ENCODE data around the gene AK5.

AK5 gene

DNA sequence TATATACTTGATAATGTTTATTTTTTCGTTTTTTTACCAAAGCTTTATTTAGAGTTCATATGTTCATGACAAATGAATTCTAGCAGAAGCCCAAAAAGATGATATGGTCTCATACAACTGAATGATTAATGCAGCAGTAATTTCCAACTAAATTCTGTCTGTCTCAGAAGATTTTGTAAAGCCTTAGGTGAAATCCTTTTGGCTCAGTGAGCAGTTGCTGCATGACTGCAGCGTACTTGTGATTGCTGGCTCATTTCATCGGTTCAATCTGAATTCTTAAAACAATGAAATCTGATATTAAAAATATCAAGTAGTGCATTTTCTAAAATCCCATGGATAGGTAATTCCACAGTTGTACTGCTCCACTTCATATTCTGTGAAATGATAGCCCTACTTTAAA is 73.2 kb downstream of the AK5 start:
- DNase-seq: no peak

DNA sequence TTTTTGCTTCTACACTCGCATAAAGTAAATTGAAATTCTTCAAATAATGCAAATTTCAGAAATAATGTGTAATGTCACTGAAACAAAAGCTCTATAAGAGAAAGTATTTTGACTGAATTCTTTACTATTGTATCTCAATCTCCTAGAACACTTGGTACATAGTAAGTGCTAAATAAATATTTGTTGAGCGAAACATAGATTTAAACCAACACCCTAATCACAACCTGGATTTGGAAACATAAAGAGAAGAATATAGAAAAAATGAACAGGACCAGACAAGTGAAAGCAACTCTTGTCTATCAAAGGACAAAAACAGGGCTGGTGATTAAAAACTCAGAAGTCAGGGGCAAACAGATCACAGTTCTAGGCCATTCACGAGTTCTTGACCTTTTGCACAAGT is 74.3 kb downstream of the AK5 start:
- DNase-seq: no peak

DNA sequence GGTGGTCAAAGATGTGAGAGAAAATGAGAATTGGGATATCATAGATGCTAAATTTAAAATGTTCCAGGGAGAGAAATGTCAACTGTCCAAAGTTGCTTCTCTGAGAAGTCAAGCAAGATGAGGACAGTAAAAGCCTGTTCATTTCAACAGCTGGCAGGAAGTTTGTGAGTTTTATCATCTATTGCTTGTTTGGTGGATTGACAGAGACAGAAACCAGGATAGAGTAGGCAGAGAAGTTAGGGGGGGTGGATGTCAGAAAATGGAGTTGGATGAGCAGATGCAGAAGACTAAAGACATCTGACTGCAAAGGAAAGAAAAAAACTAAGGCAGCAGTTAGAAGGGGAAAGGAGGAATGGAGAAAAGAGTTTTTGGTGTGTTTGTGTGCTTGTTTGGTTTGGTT is 78.4 kb downstream of the AK5 start:
- no peak for DNase-seq

DNA sequence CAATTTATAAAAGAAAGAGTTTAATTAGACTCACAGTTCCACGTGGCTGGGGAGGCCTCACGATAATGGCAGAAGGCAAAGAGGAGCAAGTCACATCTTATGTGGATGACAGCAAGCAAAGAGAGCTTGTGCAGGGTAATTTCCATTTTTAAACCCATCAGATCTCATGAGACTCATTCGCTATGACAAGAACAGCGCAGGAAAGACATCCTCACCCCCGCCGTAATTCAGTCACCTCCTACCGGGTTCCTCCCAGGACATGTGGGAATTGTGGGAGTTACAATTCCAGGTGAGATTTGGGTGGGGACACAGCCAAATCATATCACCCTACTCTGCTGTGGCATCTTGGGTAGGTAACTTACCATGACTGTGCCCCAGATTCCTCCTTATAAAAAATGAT is 79.8 kb downstream of the AK5 start:
- no peak for DNase-seq

DNA sequence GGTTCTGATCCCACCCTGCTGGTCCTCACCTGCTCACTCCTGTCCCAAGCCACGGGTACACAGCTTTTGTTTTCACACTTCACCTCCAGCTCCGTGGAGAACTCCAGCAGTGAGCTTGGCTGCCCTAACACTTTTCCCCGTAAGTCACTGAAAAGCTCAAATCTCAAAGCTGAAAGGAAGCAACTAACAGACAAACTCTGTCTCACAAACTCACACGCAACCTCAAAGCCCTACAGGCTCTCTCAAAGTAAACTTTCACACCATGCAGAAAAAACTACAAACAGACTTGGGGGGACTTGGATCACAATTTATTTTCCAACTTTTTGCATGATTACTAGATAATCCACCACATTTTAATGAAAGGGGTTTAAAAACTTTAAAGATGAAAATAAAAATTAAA is 88.3 kb downstream of the AK5 start:
- no peak for DNase-seq

DNA sequence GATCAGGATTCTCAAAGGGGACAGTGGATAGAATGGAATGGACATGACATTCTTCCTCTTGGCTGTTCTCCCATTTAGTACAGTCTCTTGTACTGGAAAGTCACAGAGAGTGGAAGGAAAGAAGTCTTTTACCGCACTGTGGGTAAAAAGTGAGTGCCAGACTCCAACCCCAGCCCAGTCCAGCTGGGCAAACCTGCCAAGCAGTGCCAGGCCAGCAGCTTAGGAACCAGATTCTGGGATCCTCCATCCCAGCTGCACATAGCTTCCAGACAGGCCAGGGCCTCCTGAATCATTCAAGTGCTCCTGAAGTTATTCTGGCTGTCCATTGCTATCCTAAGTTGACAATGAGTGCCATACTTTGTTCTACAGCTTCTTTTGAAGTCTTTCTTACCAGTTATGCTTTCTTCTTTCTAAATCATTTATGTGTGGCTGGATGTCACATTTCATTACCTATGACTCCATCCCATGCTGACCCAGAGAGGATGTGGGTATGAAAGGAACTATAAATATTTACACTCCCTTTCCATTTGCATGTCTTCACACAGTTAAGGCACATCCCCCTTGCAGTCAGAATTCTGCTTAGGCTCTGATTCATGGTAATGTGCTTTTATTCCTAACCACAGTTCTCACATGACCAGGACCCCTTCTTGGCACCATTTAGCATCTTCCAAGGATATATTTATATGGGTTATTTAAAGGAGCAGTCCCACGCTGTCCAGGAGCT is 88.9 kb downstream of the AK5 start:
- no peak for DNase-seq

DNA sequence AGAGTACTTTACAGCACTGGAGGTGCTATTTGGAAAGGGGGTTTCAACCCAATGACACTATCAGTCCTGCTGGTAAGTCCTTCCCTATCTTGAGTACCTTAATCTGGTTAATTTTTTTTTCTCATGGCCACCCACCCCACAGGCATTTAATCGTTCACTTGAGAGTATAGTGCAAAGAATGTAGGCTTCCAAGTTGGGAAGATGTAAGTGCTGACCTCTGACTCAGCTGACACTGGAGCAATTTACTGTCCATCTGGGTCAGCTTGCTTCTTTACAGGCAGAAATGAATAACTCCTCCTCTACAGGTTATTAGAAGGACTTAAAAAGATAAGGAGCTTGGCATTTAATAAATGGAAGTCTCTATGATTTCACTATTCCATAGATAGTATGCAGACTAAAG is 89.6 kb downstream of the AK5 start:
- DNase-seq: no peak

DNA sequence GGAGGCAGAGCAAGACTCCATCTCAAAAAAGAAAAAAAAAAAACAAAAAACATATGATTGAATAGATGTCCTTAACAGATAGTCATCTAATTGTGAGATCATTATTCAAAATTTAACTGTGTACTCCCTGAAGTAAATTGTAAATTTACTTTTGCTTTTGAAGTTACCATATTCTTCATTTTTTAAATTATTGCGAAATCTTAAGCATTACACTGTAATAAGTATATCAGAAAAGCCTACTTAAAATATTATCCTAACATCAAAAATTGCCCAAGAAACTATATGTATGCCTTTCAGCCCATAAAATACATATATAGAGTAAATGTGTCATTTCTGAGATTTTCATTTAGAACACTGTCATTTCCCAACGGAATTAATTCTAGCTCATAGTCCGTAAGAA is 91.9 kb downstream of the AK5 start:
- no peak for DNase-seq

DNA sequence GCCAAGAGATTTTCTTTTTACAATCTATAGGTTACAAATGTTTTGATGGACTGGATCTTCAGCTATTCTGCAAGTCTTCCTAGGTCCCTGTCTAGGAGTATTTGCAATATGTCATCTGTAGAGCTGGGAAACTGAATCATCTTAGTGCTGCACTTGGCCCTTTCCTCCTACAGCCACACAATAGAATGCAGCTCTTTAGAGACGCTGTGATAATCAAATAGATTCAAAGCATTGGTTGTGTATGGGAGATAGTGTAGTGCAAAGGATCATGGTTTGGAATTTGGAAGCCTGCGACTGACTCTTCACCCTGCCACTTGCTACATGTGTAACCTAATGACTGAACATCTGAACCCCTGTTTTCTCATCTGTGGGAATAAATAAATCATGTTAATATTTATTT is 93.7 kb downstream of the AK5 start:
- no peak for DNase-seq

DNA sequence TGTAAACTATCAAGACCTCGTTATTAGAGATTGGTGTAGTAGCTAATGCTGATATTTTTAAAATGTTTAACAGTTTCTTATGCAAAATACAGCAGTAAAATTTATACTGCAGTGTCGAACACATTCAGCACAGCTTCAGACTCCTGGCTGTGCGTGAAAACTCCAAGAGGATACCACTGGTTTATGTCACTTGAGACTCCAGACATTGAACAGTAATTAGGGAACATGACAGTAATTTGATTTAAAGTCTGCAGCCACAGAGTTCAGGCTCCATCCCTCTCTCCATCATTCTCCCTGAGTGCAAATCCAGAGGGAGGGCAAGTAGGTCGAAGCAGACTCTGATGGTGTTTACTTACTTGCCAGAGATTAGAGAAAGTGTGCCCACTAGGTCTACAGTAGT is 94.2 kb downstream of the AK5 start:
- peak; percentile 42 for DNase-seq

DNA sequence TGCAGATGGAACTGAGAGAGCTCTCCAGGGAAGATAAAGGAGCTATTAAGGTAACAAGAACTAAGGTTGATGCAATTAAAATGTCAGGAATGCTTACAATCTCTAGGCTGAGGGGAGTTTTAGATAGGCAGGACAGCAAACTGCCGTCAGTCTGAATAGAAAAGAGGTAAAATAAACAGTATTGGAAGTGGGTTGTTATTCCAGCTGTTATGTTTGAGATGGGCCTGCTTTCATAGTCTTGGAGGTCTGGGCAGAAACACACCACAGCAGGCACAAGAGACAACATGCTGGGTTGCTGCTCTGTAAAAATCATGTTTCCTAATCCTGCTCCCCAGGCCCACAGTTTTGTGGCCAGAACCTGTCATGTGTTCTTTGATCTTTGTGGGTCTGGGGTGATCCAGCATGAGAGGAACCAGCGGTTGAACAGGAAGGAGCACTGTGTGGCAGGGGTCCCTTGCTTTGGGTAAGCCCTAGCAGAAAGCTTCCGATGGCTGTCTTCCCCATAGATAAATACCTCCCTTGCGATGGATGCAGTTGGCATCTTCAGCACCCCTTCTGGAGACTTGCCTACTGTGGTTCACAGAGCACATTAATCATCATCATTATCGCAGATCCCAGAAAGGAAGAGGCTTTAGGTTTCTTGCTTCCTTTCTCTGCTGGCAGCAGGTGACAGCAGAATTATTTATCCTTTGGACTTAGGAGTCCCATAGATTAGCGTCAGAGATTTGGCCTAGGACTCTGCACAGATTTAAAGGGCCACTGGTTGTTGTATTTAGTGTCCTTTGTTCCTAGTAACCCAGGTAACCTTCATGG is 97.1 kb downstream of the AK5 start:
- peak; percentile 84 for DNase-seq

DNA sequence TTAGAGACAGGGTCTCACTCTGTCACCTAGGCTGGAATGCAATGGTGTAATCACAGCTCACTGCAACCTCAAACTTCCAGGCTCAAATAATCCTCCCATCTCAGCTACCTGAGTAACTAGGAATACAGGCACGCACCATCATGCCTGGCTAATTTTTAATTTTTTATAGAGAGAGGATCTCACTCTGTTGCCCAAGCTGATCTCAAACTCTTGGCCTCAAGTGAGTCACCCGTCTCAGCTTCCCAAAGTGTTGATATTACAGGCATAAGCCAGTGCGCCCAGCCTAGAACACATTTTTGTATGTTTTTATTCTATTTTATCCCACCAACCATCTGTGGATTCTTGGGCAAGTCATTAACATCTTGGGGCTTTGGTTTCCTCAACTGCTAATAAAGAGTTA is 100.5 kb downstream of the AK5 start:
- no peak for DNase-seq

DNA sequence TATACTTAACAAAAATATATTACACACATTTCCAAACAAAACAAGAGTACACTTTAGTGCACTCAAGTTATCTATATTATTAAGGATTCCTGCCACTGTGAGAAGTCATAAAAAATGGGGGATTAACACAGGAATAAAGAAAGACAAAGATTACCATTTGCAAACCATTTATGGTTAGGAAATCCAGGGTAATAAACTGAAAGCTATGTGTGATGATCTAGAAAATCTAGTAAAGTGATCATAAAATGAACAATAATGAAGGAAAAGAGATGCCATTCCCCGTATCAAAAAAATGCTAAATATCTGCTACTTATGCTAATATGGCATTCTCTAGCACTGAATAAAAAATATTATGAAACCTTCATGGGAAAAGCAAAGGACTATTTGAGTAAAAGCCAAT is 101.4 kb downstream of the AK5 start:
- DNase-seq: no peak

DNA sequence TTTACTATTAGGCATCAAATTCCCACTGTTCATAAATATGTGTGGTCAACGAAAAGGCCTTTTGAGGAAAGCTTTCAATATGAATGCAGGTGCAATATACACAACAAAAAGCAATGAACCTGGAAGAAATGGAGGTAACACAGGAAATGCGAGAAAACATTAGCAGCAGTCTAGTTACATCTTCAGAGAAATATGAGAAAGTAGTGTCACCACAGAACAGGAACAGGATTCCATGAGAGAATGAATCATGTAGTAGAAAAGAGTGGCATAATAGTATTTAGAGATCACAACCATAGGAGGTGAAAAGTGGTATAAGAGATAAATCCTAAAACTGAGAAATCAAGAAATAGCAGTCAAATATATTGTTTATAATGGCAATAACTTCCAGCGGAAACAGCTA is 103.7 kb downstream of the AK5 start:
- DNase-seq: no peak

DNA sequence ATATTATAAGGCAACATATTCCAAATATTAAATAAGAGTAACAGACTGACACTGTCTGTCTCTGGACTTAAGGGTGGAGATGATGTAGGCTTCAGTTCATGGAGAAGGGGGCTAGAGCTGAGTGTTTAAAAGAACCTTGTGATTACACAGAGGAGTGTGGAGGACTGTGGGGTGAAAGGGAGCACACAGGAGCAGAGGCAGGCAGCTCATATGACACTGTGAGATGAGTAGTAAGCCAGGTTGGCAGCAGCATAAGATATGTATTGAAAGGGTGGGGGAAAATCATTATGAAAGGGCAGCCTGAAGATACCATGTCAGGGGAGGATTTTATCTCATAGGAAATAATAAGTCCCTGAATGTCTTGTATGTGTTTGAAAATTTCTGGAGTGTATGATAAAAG is 104.5 kb downstream of the AK5 start:
- DNase-seq: peak; percentile 38

DNA sequence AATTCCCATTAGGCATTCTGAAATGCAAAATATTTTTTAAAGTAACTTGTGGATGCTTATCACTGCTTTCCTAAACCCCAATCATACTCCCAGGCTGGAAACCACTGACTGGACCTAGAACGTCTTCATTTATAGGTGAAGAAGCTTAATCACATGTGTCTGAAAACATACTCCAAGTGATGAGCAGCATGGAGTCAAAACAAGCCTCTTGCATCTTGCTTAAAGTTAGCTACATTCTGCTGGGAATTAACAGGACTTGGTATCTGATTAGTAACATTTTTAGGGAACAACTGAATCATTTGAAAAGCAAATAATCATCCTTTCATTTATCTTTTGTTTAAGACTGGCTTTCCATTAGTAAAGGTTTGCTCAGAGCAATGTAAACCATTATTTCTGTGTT is 105.7 kb downstream of the AK5 start:
- DNase-seq: peak; percentile 33

DNA sequence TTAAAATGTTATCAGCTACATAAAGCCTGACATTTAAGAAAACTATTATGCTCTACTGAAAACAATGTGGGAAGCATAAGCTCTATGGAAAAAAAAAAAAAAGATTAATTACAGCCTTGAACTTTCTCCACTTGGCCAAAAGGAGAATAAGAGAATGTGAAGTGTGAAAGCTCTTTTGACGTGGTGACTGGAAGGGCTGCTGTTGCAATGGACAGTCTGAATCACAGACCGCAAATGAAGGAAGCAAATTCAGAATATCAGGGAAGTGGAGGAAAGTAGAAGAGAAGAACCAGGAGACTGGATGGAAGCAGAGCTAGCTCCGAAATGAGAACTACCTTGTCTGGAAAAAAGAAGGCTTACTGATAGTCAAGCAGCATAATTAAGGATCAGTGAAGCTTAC is 106.8 kb downstream of the AK5 start:
- no peak for DNase-seq

DNA sequence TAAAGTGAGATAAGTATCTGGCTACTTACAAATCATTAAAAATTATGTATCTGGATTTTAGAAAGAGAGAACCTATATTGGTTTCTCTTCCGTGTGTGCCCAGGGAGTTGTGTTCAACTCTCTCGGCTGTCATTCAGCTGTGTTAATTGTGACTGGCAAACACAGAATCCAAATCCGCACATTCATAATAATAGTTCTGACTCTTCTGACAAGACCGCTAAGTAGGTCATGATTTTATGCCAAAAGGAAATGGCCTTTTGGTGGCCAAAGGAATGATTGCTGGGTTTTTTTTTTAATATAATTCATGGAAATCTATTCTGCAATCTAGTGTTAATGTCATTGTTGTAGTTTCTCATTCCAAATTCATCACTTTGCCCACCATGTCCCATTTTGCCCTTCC is 110.7 kb downstream of the AK5 start:
- DNase-seq: no peak

DNA sequence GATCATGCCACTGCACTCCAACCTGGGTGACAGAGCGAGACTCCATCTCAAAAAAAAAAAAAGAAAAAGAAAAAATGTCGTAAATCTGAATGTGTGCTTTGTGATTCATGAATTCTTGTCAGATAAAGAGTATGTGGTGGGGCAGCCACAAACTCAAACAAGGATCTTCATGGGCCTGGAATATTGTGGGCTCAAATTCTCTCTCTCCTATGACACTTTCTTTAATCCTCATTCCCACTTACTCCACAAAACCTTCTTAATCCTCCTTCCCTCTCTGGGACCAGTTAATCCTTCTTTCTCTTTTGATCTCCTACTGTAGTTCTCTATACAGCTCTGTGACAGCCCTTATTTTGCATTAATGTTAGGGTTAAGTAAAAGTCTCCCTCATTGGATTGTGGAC is 112.3 kb downstream of the AK5 start:
- DNase-seq: no peak

DNA sequence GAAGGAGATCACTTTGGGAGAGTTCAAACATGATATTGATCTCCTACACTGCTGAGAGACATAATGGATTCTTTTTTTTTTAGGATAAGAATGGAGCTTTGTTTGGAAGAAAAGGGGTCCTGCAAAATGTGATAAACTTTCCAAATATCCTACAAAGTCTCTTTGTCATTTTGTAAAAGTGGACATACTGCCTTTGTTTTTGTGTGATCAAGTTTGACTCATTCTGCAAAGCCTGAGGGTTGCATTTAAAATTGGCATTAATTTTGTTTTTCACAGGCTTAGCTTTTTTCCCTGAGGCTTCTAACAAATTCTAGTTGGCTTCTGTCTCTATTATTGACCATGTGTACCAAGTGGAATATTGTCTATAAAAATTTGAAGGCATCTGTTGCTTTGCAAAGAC is 113.2 kb downstream of the AK5 start:
- DNase-seq: peak; percentile 26

DNA sequence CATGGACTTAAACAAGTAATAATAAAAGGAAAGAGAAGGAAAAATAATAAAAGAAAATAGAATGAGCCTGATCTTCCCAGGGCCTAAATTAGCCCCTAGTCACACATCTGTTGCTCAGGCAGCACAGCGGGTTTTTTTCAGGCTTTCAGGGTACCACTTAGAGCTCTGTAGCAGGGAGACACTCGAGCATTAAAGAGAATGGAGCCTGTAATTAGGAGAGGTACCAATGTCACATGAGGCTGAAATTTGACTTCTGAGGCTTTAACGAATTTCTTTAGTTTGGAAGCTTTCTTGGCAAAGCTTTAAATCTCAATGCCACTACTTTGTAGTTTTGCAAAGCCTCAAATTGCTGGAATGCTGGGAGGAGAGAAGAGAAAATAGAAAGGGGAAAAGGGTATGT is 116.3 kb downstream of the AK5 start:
- peak; percentile 94 for DNase-seq

DNA sequence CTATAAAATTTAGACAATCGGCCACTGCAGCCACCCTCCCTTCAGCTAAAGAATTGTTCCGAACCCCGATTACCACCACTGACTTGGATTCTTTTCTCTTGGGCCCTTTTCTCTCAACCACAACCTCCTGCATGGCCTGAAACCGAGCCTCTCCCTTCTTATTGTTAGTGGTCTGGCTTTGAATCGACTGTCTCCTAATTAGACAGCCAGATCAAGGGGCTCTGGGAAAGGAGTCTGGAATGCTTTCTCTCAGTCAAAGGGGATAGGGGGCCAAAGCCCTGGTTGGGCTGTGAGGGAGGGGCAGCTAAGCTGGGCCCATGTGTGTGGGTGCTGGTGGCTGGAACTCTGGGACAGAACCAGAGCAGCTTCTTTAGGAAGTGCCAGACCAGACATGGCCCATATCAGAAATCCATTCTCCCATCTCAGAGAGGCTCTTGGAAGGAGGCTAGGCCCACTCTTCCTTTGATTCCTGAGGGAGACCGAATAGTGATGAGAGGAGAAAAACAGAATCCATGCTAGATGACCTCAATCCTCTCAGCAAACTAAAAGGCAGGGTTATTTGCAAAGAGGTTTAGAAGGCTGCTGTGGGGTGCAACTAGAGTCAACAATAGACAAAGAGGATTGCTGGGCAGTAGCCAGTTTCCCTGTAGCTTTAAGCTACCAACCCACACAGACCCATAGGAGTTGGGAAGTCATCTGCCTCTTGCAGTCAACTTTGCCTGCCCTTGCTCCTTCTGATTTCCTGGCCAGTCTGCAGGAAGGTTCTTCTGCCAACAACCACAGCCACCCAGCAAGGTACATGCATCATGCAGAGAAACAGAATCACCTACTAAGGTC is 117.6 kb downstream of the AK5 start:
- peak; percentile 84 for DNase-seq

DNA sequence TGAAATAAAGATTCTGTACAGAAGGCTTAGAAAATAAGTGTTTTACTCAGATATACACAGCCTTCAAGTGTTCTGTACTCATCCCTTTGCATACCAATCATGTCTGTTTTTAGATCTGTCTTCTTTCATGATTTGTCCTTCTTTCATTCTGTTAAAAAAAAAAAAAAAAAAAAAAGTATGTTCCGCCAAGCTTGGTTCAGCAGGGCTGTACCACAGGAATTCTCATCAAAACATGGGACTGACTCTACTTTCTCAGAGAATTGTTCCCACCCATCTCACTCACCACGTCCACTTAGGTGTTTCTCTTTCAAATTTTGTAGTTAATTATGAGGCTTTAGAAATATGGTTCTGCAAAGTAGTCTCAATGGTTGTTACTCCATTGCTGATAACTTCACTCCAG is 119.0 kb downstream of the AK5 start:
- DNase-seq: no peak

DNA sequence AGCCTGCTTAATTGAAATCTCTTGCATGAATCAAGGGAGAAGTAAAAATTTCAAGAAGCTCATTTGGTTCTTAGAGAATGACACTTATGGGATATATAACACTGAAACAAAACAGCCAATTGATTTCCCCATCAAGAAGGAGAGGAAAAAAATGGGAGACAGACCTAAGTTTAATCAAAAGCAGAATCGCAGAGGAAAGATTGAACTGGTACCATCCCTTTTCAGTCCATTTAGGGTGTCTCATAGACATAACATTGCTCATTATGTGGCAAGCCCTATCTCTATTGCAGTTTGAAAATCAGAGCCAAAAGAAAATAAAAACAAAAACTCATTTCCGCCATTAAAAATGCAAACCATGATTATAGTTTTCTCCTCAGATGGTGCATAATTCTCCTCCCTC is 119.6 kb downstream of the AK5 start:
- no peak for DNase-seq
